Stimulated activated CD4-positive, alpha-beta T cell treated with anti-CD3 and anti-CD28 coated beads, Interleukin-1b, Interleukin-23, amount 100 ng/mL, for 48 hours (primary cell): Measurements from ENCODE around the gene TLR9.

Source experiments
- DNase-seq: peaks from one replicate; pipeline ENCODE4 v3.0.0-alpha.2; 2020

Gene TLR9

GRCh38 chr3:52171514-52172261, 53.8 kb downstream of the TLR9 start:
- no peak for DNase-seq
